ENCODE data around the gene ZACN. TPM values are rescaled to one million over a fixed set of nuclear protein-coding genes. Genes with fewer than 3 reads are reported as not detected.

ZACN gene
- total and polyA plus RNA-seq, 2 donors (not counting 3 experiments of a cell fraction or from before 2014, with no cell fraction given) = 0.18 TPM; not detected in 1

GRCh38 chr17:76082326-76083251 lies 3.6 kb downstream of the ZACN start:
- no peaks in the 10 kb centered on the region for H3K79me2 ChIP-seq (ENCODE audit: control insufficient read depth, insufficient read depth, low read length)
- no peak overlapping the region for H3K4me2 ChIP-seq (ENCODE audit: insufficient read depth, low read length)
- H3K9me1 ChIP-seq (replicated peaks; ENCODE audit: control insufficient read depth, extremely low read depth, insufficient read depth, low read length) = no peaks in the 10 kb centered on the region
- BruUV-seq (replicated peaks) = TSS peak; percentile 4
- dilution Hi-C loops (cut with MboI; ENCODE audit: extremely low pct_ligation_motif_present, low sequenced_read_pairs) (no loop called here), intact Hi-C loops (cut with micrococcal nuclease) (no loop called here)
- H3K4me3 ChIP-seq (replicated peaks in 1 of 3; ENCODE audit: insufficient read depth in 1 of 3, low read depth in 1 of 3, low read length in 3 of 3) = no peak overlapping the region
- H3K9me3 ChIP-seq (replicated peaks; ENCODE audit: control insufficient read depth, insufficient read depth, low read length) = no peaks in the 10 kb centered on the region
- no peak overlapping the region for H2AFZ ChIP-seq (ENCODE audit: low read depth, low read length)
- peaks cover 30% of the 10 kb centered on the region in 2 experiments for H3K27me3 ChIP-seq (ENCODE audit: control insufficient read depth in 2 of 2, insufficient read depth in 2 of 2, low read length in 2 of 2)
- H3K9ac ChIP-seq (replicated peaks; ENCODE audit: extremely low read depth, insufficient read depth, low read length) = no peak overlapping the region
- CTCF ChIA-PET = no interaction called here
- POLR2A ChIA-PET = no interaction called here
- no peaks in the 10 kb centered on the region for H3K4me1 ChIP-seq (ENCODE audit: control insufficient read depth, extremely low read depth, insufficient read depth, low read length)
- no peak for DNase-seq (ENCODE audit: low read depth, low spot score)
- no peak for FAIRE-seq
- TF ChIP-seq EZH2 (IDR thresholded peaks at IDR 0.05; ENCODE audit: borderline replicate concordance, low read depth, low read length, severe bottlenecking) = no peak
- TF ChIP-seq MAX (IDR thresholded peaks at IDR 0.05; ENCODE audit: insufficient read depth, insufficient read length) = no peak
- no peak for TF ChIP-seq GATA2 (IDR thresholded peaks at IDR 0.05; ENCODE audit: insufficient read depth, insufficient read length, low read depth, low read length)
- TF ChIP-seq POLR2AphosphoS5 (IDR thresholded peaks at IDR 0.05; ENCODE audit: insufficient read depth, low read depth, low read length) = no peak
- no peak for TF ChIP-seq CTCF (IDR thresholded peaks at IDR 0.05; ENCODE audit: extremely low read depth in 1 of 2, insufficient read depth in 1 of 2, low read depth in 1 of 2, low read length in 2 of 2)
- TF ChIP-seq MYC (IDR thresholded peaks at IDR 0.05; ENCODE audit: low read depth, low read length) = no peak
- TF ChIP-seq JUN (IDR thresholded peaks at IDR 0.05; ENCODE audit: borderline replicate concordance, insufficient read depth, insufficient read length, low read depth) = no peak
- no peak for TF ChIP-seq FOS (IDR thresholded peaks at IDR 0.05; ENCODE audit: borderline replicate concordance, insufficient read depth, low read length)
- no peak for TF ChIP-seq POLR2A (IDR thresholded peaks at IDR 0.05; ENCODE audit: low read depth, low read length)
- no peaks in the 10 kb centered on the region for H4K20me1 ChIP-seq (replicated peaks; ENCODE audit: control insufficient read depth, extremely low read depth, insufficient read depth, low read length)
- peaks cover 0 to 46% of the 10 kb centered on the region in 2 experiments for H3K36me3 ChIP-seq (ENCODE audit: control insufficient read depth in 2 of 2, extremely low read depth in 1 of 2, insufficient read depth in 2 of 2, low read length in 2 of 2)
- no peak overlapping the region for H3K27ac ChIP-seq (ENCODE audit: insufficient read depth, low read depth, low read length)

Measured in endothelial cell of umbilical vein (primary cell).